MV-4-11 (cell line): ENCODE results near the gene TMEM107.
A peak's percentile ranks its signal among the peaks of the same experiment; 100 is the strongest.

Experiments
- DNase-seq: peaks from one replicate; lab custom pipeline; 2025; lab: John Stamatoyannopoulos, UW

The TMEM107 gene

GRCh38 chr17:8150194-8151119 is 25.7 kb downstream of the TMEM107 start:
- DNase-seq = no peak

GRCh38 chr17:8149419-8150193 is 26.6 kb downstream of the TMEM107 start:
- no peak for DNase-seq

GRCh38 chr17:8148560-8148959 is 27.6 kb downstream of the TMEM107 start:
- DNase-seq = no peak

- DNase-seq = no peak
Observed at GRCh38 chr17:8147805-8148404, 28.3 kb downstream of the TMEM107 start.

- DNase-seq = no peak
Observed at GRCh38 chr17:8147141-8147804, 28.9 kb downstream of the TMEM107 start.

GRCh38 chr17:8146381-8147140 is 29.6 kb downstream of the TMEM107 start:
- DNase-seq = no peak

- no peak for DNase-seq
Observed at GRCh38 chr17:8145811-8146210, 30.4 kb downstream of the TMEM107 start.

- DNase-seq = no peak
Observed at GRCh38 chr17:8144401-8145231, 31.6 kb downstream of the TMEM107 start.

- DNase-seq = no peak
Observed at GRCh38 chr17:8143581-8144400, 32.4 kb downstream of the TMEM107 start.

- DNase-seq = no peak
Observed at GRCh38 chr17:8142887-8143580, 33.1 kb downstream of the TMEM107 start.

GRCh38 chr17:8142158-8142886 is 33.9 kb downstream of the TMEM107 start:
- DNase-seq = no peak

GRCh38 chr17:8141741-8142140 is 34.4 kb downstream of the TMEM107 start:
- no peak for DNase-seq

GRCh38 chr17:8141045-8141444 is 35.1 kb downstream of the TMEM107 start:
- no peak for DNase-seq

- no peak for DNase-seq
Observed at GRCh38 chr17:8140065-8141029, 35.8 kb downstream of the TMEM107 start.

GRCh38 chr17:8138672-8139371 is 37.4 kb downstream of the TMEM107 start:
- DNase-seq = peak; percentile 98

- no peak for DNase-seq
Observed at GRCh38 chr17:8138374-8138671, 37.9 kb downstream of the TMEM107 start.
